Gastrocnemius medialis (tissue), 4 donors: ENCODE measurements around the gene OSCP1.

Experiments used
- CTCF ChIP-seq, 5 experiments: fragments of 450-650 bp in 3 of 5; fragments of 200-600 bp in 2 of 5; sonication (generic) in 2 of 5; IDR thresholded peaks in 4 of 5; conservative IDR thresholded peaks in 1 of 5; 1 replicate in 4 of 5; 2 replicates in 1 of 5; pipeline ENCODE4 v1.5.1; 2016 to 2019; ENCODE audit warnings: antibody characterized with exemption in 5 of 5, mild to moderate bottlenecking in 3 of 5, moderate library complexity in 3 of 5
- POLR2A ChIP-seq, 2 donors: fragments of 450-650 bp; IDR thresholded peaks; one replicate each; pipeline ENCODE4 v1.6.1; 2017; ENCODE audit warnings: antibody characterized with exemption in 2 of 2, mild to moderate bottlenecking in 2 of 2, moderate library complexity in 2 of 2

- TF ChIP-seq POLR2A (IDR thresholded peaks at IDR 0.05), result no peak
- TF ChIP-seq CTCF (IDR thresholded peaks at IDR 0.05 in 4 of 5, conservative IDR thresholded peaks at IDR 0.05 in 1 of 5), result no peak
Measured at GRCh38 chr1:36389261-36389660, 61.0 kb downstream of the OSCP1 start.
